IPS DF 6.9 (cell line): ENCODE results near the gene TIGD1.

ENCODE experiments used
- DNase-seq: peaks from one replicate; pipeline ENCODE4 v3.0.0-alpha.2; 2013; ENCODE audit warnings: low read depth, low spot score
- H3K27ac ChIP-seq: one replicate; pipeline ENCODE4 v1.5.1; 2013; ENCODE audit warnings: low read length, control low read depth
- H3K27me3 ChIP-seq: 2 replicates; pipeline ENCODE4 v1.6.1; 2013; ENCODE audit warnings: mild to moderate bottlenecking, low read length; ENCODE audit not compliant: control insufficient read depth, insufficient read depth
- H3K36me3 ChIP-seq: 2 replicates; pipeline ENCODE4 v1.6.1; 2013; ENCODE audit warnings: low read length; ENCODE audit not compliant: control insufficient read depth, insufficient read depth
- H3K4me1 ChIP-seq: 2 replicates; pipeline ENCODE4 v1.6.1; 2013; ENCODE audit warnings: low read length; ENCODE audit not compliant: control insufficient read depth, insufficient read depth
- H3K4me3 ChIP-seq: 2 replicates; pipeline ENCODE4 v1.5.1; 2013; ENCODE audit warnings: mild to moderate bottlenecking, low read length
- H3K9me3 ChIP-seq: 2 replicates; pipeline ENCODE4 v1.6.1; 2013; ENCODE audit warnings: low read length, inconsistent platforms; ENCODE audit not compliant: control insufficient read depth, insufficient read depth
- WGBS: extraction: QIAGEN DNeasy Blood & Tissue Kit; methylation state at CpG from one replicate; pipeline ENCODE4 v1.1.7; 2013; ENCODE audit warnings: mixed read lengths, missing lambda C conversion rate; ENCODE audit not compliant: insufficient read length, insufficient coverage; 5-methylcytosine and 5-hydroxymethylcytosine counted together

TIGD1 gene

DNA sequence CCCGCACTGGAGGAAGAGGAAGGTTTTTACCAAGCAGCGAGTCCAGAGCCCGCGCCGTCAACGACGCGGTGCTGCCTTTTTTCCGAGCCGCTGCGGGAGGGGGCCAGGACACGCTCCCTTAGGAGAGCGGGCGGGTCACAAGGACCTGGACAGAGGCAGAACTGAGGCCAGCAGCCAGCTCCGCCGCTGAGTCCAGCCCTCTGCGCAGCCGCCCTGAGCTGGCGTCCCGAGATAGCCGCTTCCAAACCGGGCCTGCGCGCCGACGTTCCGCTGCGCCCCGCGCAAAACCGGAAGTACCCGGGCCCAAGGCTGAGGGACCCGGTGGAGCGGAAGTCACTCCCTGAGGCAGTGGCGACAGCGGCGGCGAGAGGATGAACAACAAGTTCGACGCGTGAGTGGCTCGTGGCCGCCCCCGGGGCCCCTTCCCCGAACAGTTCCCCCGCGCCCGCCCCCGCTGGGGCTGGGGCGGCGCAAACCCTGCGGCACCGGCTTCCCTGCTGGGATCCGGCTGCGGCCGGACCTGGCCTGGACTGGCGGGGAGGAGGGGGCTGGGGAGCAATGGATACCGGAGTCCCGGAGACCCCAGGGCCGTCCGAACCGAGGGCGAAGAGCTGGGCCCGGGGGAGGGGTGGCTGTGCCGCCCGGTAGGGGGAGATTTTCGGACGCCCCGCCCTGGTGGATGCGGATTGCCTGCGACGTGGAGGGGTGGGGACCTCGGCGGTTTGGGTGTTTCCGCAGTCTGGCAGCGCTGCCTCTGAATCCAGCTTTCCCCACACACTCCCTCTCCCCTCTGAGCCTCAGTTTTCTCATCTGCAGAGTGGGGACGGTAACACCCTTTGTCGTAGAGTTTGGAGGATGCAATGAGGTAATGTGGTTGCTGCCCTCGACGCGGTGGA is at the start of gene TIGD1, which contains the start of gene EIF4E2:
Gene TIGD1 (minus strand): TSS at position 204 of the 896 bp plus-strand sequence. CDS start 675 bp downstream, outside the sequence.
Gene EIF4E2 (plus strand): TSS at position 336 of the 896 bp plus-strand sequence. CDS start 36 bp downstream, at position 372.
- peak; percentile 91 for DNase-seq
- Histone ChIP-seq H3K4me3 (peak within 1 kb of the TSS; percentile 82), H3K27ac (no peak within 1 kb of the TSS), H3K4me1 (no peaks in the 10 kb centered on the region), H3K36me3 (no peaks in the 10 kb centered on the region), H3K9me3 (no peaks in the 10 kb centered on the region), H3K27me3 (no peaks in the 10 kb centered on the region)
- no CpG with 5 or more reads among the region's 81 CpGs for WGBS

GRCh38 chr2:232598293-232598692 is 47.9 kb upstream of the TIGD1 start:
- Histone ChIP-seq H3K27me3 (no peaks in the 10 kb centered on the region), H3K27ac (no peak overlapping the region), H3K9me3 (no peaks in the 10 kb centered on the region), H3K36me3 (no peaks in the 10 kb centered on the region), H3K4me3 (no peak overlapping the region), H3K4me1 (no peaks in the 10 kb centered on the region)
- no peak for DNase-seq
- WGBS: no CpG with 5 or more reads among the region's 4 CpGs

DNA sequence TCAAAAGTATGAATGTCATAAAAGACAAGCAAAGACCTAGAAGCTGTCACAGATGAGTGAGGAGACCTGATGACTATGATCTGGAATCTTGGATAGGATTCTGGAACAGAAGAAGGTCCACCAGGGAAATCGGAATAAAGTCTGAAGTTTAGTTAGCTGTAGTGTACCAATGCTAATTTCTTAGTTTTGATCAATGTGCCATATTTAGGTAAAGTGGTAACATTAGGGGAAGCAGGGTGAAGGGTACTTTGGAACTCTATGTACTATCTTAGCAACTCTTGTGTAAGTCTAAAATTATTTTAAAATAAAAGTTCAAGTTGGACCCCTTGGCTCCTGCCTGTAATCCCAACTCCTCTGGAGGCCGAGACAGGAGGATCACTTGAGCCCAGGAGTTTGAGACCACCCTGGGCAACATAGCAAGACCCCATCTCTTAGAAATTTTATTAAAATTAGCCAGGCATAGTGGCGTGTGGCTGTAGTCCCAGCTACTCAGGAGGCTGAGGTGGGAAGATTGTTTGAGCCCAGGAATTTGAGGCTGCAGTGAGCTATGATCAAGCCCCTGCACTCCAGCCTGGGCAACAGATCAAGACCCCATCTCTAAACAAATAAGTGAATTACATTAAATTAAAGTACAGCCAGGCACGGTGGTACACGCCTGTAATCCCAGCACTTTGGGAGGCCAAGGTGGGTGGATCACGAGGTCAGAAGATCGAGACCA is 47.2 kb upstream of the TIGD1 start:
- no CpG with 5 or more reads among the region's 7 CpGs for WGBS
- DNase-seq: no peak

DNA sequence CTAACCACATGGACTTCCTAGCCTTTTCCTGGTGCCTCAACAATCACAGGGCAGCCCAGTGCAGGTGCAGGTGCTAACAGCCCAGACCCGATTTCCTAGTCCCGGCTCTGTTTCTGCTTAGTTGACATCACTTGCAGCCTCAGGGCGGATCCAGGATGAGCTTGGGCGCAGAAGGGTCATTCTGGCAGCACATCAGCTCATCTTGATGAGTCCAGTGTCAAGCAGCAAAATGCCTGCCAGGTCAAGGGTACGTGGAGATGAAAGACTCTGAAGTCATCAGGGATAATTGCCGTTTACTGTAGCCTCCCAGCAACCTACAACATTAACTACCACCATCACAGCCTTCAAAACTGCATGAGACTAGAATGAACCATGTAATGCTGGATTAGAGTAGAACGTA is 43.6 kb upstream of the TIGD1 start:
- H3K27me3 ChIP-seq: no peaks in the 10 kb centered on the region
- no peaks in the 10 kb centered on the region for H3K36me3 ChIP-seq
- no peak overlapping the region for H3K27ac ChIP-seq
- DNase-seq: no peak
- H3K4me1 ChIP-seq: no peaks in the 10 kb centered on the region
- H3K4me3 ChIP-seq: no peak overlapping the region
- no peaks in the 10 kb centered on the region for H3K9me3 ChIP-seq
- no CpG with 5 or more reads among the region's 7 CpGs for WGBS

More for the DNA sequence above, 47.2 kb upstream of the TIGD1 start:
- Histone ChIP-seq H3K27me3 (no peaks in the 10 kb centered on the region), H3K36me3 (no peaks in the 10 kb centered on the region), H3K27ac (no peak overlapping the region), H3K9me3 (no peaks in the 10 kb centered on the region), H3K4me1 (no peaks in the 10 kb centered on the region), H3K4me3 (no peak overlapping the region)

GRCh38 chr2:232592772-232593395 is 42.5 kb upstream of the TIGD1 start:
- Histone ChIP-seq H3K9me3 (no peaks in the 10 kb centered on the region), H3K4me3 (no peak overlapping the region), H3K36me3 (no peaks in the 10 kb centered on the region), H3K27ac (no peak overlapping the region), H3K4me1 (peaks cover 1% of the 10 kb centered on the region; the same call in 1 of the 2 replicates), H3K27me3 (no peaks in the 10 kb centered on the region)
- whole genome bisulfite sequencing: no CpG with 5 or more reads among the region's 3 CpGs
- no peak for DNase-seq

- Histone ChIP-seq H3K27me3 (no peaks in the 10 kb centered on the region), H3K4me3 (no peak overlapping the region), H3K36me3 (no peaks in the 10 kb centered on the region), H3K4me1 (peaks cover 3% of the 10 kb centered on the region; the same call in 1 of the 2 replicates), H3K27ac (no peak overlapping the region), H3K9me3 (no peaks in the 10 kb centered on the region)
- no CpG with 5 or more reads among the region's 18 CpGs for WGBS
- DNase-seq: no peak
These were observed 38.6 kb upstream of the TIGD1 start for GRCh38 chr2:232588680-232589585.

DNA sequence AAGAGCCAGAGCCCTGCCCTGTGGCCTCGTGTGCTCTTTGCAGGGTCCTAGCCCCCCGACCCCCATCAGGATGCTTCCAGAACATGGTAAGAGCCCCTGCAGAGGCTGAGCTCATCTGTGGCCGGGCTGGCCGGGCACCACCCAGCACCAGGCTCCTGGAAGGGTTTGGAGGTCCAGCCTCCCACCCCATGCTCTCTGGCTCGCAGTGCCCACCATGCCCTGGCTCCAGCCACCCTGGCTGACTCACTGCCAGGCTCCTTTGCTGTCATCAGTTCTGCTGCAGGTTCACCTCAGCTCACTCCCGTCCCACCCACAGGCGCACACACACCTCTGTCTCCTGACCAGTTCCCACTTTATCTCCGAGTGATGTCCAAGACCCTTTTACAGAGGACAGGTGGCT is 37.7 kb upstream of the TIGD1 start:
- Histone ChIP-seq H3K36me3 (no peaks in the 10 kb centered on the region), H3K4me1 (peaks cover 3% of the 10 kb centered on the region; the same call in 1 of the 2 replicates), H3K27ac (no peak overlapping the region), H3K9me3 (no peaks in the 10 kb centered on the region), H3K27me3 (no peaks in the 10 kb centered on the region), H3K4me3 (no peak overlapping the region)
- no CpG with 5 or more reads among the region's 8 CpGs for WGBS
- no peak for DNase-seq

- DNase-seq: no peak
- no peaks in the 10 kb centered on the region for H3K9me3 ChIP-seq
- H3K4me3 ChIP-seq: no peak overlapping the region
- WGBS: no CpG with 5 or more reads among the region's 7 CpGs
- H3K27me3 ChIP-seq: no peaks in the 10 kb centered on the region
- H3K4me1 ChIP-seq: peaks cover 3% of the 10 kb centered on the region; the same call in 1 of the 2 replicates
- H3K27ac ChIP-seq: no peak overlapping the region
- no peaks in the 10 kb centered on the region for H3K36me3 ChIP-seq
These were observed 37.2 kb upstream of the TIGD1 start for GRCh38 chr2:232587512-232587911.

- H3K4me3 ChIP-seq: no peak overlapping the region
- no CpG with 5 or more reads among the region's 5 CpGs for WGBS
- DNase-seq: no peak
- no peak overlapping the region for H3K27ac ChIP-seq
- H3K9me3 ChIP-seq: no peaks in the 10 kb centered on the region
- no peaks in the 10 kb centered on the region for H3K27me3 ChIP-seq
- no peaks in the 10 kb centered on the region for H3K36me3 ChIP-seq
- H3K4me1 ChIP-seq: peaks cover 3% of the 10 kb centered on the region; the same call in 1 of the 2 replicates
These were observed 36.7 kb upstream of the TIGD1 start for GRCh38 chr2:232586943-232587505.
